GM12891 (cell line): ENCODE measurements around the gene LOXHD1.

Source experiments
- POLR2A ChIP-seq: IDR thresholded peaks from 2 replicates; pipeline ENCODE4 v1.6.1; 2011; ENCODE audit warnings: low read depth, low read length, control low read depth
- POLR2AphosphoS5 ChIP-seq: IDR thresholded peaks from 2 replicates; pipeline ENCODE4 v1.6.1; 2011; ENCODE audit warnings: low read depth, low read length, control low read depth
- POU2F2 ChIP-seq: IDR thresholded peaks from 2 replicates; pipeline ENCODE4 v1.6.1; 2011; ENCODE audit warnings: low read depth, mild to moderate bottlenecking, control low read depth, low read length, moderate library complexity
- SPI1 ChIP-seq: IDR thresholded peaks from 2 replicates; pipeline ENCODE4 v1.6.1; 2011; ENCODE audit warnings: low read depth, low read length, control low read depth
- TAF1 ChIP-seq: IDR thresholded peaks from 2 replicates; pipeline ENCODE4 v1.6.1; 2011; ENCODE audit warnings: low read depth, low read length, control low read depth

DNA sequence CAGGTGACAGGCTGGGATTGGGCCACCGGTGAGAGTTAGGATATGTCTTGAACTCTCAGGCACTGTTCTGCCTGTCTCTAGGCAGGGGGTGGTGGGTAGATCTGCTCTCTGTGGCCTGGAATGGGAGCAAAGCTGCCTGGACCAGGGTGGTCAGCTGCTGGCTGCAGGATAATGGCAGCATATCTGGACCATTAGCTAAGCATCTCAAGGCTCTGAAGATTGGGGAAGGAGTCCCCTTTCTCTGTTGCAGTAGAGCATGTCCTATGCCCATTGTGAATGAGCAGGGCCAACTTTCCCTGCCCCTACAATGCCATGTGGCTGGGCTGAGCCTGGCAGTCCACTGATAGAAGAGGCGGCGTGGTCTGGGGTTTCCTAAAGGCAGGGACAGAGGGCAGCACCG is 34.6 kb downstream of the LOXHD1 start:
- TF ChIP-seq POLR2A (no peak), POLR2AphosphoS5 (no peak), SPI1 (no peak), POU2F2 (no peak), TAF1 (no peak)
